Globus pallidus (tissue), 1 donor: ENCODE measurements around the gene GDF11.

ENCODE experiments used
- DNase-seq: peaks from one replicate; pipeline ENCODE4 v3.0.0-alpha.2; 2015; ENCODE audit warnings: low spot score

GDF11 gene

GRCh38 chr12:55795950-55796349 lies 53.0 kb downstream of the GDF11 start:
- no peak for DNase-seq

GRCh38 chr12:55797068-55797467 lies 54.1 kb downstream of the GDF11 start:
- peak; percentile 59 for DNase-seq

- DNase-seq, result no peak
These were observed 54.6 kb downstream of the GDF11 start for GRCh38 chr12:55797550-55797949.
